ENCODE data around the gene FREM1. TPM values are rescaled to one million over a fixed set of nuclear protein-coding genes. Genes with fewer than 3 reads are reported as not detected.

The FREM1 gene
- total and polyA plus RNA-seq, 9 donors = 0.61 to 9.2 (median 2.8) TPM

DNA sequence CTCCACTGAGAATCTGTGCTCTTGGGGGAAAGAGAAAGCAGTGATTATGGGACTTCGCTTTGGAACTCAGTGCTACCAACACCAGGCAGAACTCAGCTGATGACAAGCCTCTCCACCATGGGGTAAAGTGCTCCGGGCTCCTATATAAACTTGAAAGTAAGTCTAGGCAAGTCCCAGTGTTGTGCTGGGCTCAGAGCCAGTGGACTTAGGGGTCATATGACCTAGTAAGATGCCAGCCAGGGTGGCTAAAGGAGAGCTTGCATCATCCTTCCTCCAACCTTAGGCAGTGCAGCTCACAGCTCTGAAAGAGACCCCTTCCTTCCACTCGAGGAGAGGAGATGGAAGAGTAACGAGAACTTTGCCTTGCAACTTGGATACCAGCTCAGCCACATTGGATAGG is 35.1 kb upstream of the FREM1 start:
- TF ChIP-seq EP300 (IDR thresholded peaks at IDR 0.05) = no peak
- DNase-seq = no peak
- WGBS, 3 donors = 92 to 95% (median 93%) methylated on average over 4 of the region's 4 CpGs
- Histone ChIP-seq H3K4me3 (no peak overlapping the region), H3K4me1 (ENCODE audit: insufficient read depth) (no peaks in the 10 kb centered on the region), H3K27ac (no peak overlapping the region), H3K27me3 (no peaks in the 10 kb centered on the region), H3K36me3 (no peaks in the 10 kb centered on the region), H3K9me3 (no peaks in the 10 kb centered on the region)
- intact Hi-C loops (cut with DNase I) = no loop called here

DNA sequence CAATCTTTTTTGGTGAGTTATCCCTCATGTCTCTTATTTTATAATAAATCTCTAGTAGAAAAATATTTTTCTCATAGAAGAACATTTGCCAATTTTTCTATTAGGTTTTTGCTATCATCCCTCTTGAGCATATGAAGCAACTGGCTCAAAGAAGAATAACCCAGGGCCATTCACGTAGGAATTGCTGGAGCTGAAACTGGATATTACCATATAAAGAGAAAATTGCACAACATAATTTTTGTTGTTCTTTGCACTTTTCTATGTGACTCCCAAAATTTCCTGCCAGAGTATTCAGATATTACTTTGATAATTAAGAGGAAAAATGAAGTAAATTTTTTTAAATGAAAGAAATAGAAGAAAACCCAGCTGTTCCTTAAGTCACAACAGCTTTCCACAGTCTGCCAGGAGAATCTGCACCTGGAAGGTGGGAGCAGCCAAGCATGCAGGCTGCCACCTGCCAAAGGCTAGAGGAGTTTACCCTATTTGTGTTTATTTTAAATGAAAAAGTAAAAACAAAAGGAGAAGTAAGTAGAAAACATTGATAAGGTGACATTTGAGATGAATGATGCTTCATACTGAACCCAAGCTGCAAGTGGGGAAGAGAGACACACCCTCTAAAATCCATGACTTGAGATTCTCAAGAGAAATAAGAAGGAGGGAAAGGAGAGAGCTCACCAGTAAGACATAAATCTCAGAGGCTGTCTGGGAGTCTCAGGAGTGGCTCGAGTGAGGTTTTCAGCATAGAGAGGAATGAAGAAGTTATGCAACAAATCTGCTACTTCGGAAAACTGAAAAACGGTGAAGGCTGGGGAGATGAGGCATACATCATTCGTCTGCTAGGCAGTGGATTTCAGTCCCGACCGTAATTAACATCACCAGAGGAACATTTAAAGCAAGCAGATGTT is 31.5 kb upstream of the FREM1 start:
- DNase-seq = peak in 3 of 5 donors; percentile 18 to 38 (median 33)
- WGBS, 3 donors = 4 to 6% (median 5%) methylated on average over 7 of the region's 7 CpGs
- Histone ChIP-seq H3K27me3 (no peaks in the 10 kb centered on the region), H3K27ac (no peak overlapping the region), H3K4me3 (no peak overlapping the region), H3K9me3 (no peaks in the 10 kb centered on the region), H3K36me3 (no peaks in the 10 kb centered on the region), H3K4me1 (ENCODE audit: insufficient read depth) (no peaks in the 10 kb centered on the region)
- intact Hi-C loops (cut with DNase I) = no loop called here
- no peak for TF ChIP-seq POLR2A (IDR thresholded peaks at IDR 0.05)
- TF ChIP-seq, protein P1, sequence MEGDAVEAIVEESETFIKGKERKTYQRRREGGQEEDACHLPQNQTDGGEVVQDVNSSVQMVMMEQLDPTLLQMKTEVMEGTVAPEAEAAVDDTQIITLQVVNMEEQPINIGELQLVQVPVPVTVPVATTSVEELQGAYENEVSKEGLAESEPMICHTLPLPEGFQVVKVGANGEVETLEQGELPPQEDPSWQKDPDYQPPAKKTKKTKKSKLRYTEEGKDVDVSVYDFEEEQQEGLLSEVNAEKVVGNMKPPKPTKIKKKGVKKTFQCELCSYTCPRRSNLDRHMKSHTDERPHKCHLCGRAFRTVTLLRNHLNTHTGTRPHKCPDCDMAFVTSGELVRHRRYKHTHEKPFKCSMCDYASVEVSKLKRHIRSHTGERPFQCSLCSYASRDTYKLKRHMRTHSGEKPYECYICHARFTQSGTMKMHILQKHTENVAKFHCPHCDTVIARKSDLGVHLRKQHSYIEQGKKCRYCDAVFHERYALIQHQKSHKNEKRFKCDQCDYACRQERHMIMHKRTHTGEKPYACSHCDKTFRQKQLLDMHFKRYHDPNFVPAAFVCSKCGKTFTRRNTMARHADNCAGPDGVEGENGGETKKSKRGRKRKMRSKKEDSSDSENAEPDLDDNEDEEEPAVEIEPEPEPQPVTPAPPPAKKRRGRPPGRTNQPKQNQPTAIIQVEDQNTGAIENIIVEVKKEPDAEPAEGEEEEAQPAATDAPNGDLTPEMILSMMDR (IDR thresholded peaks at IDR 0.05) = no peak
- TF ChIP-seq EP300 (IDR thresholded peaks at IDR 0.05) = no peak

DNA sequence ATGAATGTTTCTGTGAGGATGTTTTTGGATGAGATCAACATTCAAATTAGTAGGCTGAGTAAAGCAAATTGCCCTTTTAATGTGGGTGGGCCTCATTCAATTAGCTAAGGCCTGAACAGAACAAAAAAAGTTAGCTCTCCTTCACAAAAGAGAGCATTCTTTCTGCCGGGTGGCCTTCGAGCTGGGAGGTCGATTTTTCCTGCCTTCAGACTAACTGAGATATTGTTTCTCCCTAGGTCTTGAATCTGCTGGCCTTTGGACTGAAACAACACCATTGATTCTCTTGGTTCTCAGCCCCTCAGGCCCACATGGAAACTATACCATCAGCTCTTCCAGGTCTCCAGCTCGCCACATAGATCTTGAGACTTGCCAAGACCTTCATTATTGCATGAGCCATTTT is 29.1 kb upstream of the FREM1 start:
- intact Hi-C loops (cut with DNase I) = no loop called here
- no peak overlapping the region for H3K27ac ChIP-seq
- DNase-seq = no peak
- H3K36me3 ChIP-seq = no peaks in the 10 kb centered on the region
- 82 to 92% (median 90%) methylated on average over 4 of the region's 4 CpGs for WGBS, 3 donors
- no peaks in the 10 kb centered on the region for H3K9me3 ChIP-seq
- H3K4me3 ChIP-seq = no peak overlapping the region
- no peak for TF ChIP-seq EP300 (IDR thresholded peaks at IDR 0.05)
- TF ChIP-seq POLR2A (IDR thresholded peaks at IDR 0.05) = no peak
- TF ChIP-seq, protein P1 (IDR thresholded peaks at IDR 0.05) = no peak
- no peaks in the 10 kb centered on the region for H3K27me3 ChIP-seq
- no peaks in the 10 kb centered on the region for H3K4me1 ChIP-seq (ENCODE audit: insufficient read depth)

DNA sequence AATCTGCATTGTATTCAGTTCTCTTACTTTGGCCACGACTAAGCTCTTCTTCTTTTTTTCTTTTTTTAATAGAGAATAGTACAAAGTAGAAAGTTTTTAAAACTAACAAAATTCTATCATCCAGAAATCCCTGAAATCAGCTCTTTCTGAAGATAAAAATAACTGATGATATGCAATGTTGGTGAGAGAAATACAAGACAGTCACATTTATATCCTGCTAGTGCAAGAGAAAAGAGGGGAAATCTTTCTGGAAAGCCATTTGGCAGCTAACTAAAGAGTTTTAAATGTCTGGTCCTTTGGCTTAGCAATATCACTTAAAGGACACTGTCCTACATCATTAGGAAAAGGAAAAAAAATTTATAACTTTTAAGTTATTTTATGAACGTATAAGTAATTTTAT is 27.0 kb upstream of the FREM1 start:
- Histone ChIP-seq H3K27ac (no peak overlapping the region), H3K9me3 (no peaks in the 10 kb centered on the region), H3K4me1 (ENCODE audit: insufficient read depth) (no peaks in the 10 kb centered on the region), H3K27me3 (no peaks in the 10 kb centered on the region), H3K36me3 (no peaks in the 10 kb centered on the region), H3K4me3 (no peak overlapping the region)
- no peak for DNase-seq
- intact Hi-C loops (cut with DNase I) = no loop called here
- WGBS, 3 donors = 53 to 73% (median 68%) methylated on average over 2 of the region's 2 CpGs
- TF ChIP-seq EP300 (IDR thresholded peaks at IDR 0.05) (no peak), POLR2A (IDR thresholded peaks at IDR 0.05) (no peak)
- TF ChIP-seq, protein P1 (IDR thresholded peaks at IDR 0.05) = no peak

DNA sequence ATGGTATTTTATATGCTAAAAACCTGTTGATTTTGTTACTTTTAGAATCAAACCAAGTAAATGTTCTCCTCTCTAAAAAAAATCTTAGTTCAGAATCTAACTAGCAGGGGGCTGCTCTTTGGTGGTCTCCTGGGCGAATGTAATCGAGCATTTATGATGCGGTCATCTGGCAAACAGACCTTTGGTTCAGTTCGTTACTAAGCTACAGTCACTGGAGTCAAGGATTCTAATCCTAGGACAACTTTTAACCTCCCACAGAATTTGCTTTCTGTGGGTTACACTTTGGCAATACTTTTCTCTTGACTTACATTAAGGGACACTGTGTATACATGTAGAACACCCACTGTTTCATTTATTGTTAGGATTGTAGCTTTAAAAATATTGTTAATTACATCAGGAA is 26.3 kb upstream of the FREM1 start:
- intact Hi-C loops (cut with DNase I) = no loop called here
- Histone ChIP-seq H3K9me3 (no peaks in the 10 kb centered on the region), H3K27me3 (no peaks in the 10 kb centered on the region), H3K27ac (no peak overlapping the region), H3K4me1 (ENCODE audit: insufficient read depth) (no peaks in the 10 kb centered on the region), H3K36me3 (no peaks in the 10 kb centered on the region), H3K4me3 (no peak overlapping the region)
- TF ChIP-seq EP300 (IDR thresholded peaks at IDR 0.05) (no peak), POLR2A (IDR thresholded peaks at IDR 0.05) (no peak)
- TF ChIP-seq, protein P1 (IDR thresholded peaks at IDR 0.05) = no peak
- no peak for DNase-seq
- WGBS, 3 donors = 69 to 90% (median 87%) methylated on average over 4 of the region's 4 CpGs
